Suprapubic skin (tissue), 4 donors: ENCODE results near the gene MIPEP. TPM values are rescaled to one million over a fixed set of nuclear protein-coding genes. Genes with fewer than 3 reads are reported as not detected.

Source experiments
- DNase-seq, 2 donors: peaks; one replicate each; pipeline ENCODE4 v3.0.0-alpha.2; 2019; ENCODE audit warnings: low spot score in 2 of 2
- H3K27ac ChIP-seq: fragments of 200-600 bp; sonication (generic); one replicate; pipeline ENCODE4 v1.5.1; 2019
- H3K27me3 ChIP-seq: fragments of 200-600 bp; sonication (generic); one replicate; pipeline ENCODE4 v1.5.1; 2019
- H3K36me3 ChIP-seq: fragments of 200-600 bp; sonication (generic); one replicate; pipeline ENCODE4 v1.5.1; 2019
- H3K4me1 ChIP-seq: fragments of 200-600 bp; sonication (generic); one replicate; pipeline ENCODE4 v1.5.1; 2019
- H3K4me3 ChIP-seq: fragments of 200-600 bp; sonication (generic); one replicate; pipeline ENCODE4 v1.5.1; 2019; ENCODE audit warnings: mild to moderate bottlenecking
- H3K9me3 ChIP-seq: fragments of 200-600 bp; sonication (generic); one replicate; pipeline ENCODE4 v1.5.1; 2019
- EP300 ChIP-seq: sonication (generic); formaldehyde crosslinking; IDR thresholded peaks from one replicate; pipeline ENCODE4 v1.6.1; 2017; ENCODE audit warnings: antibody characterized with exemption
- POLR2A ChIP-seq, 2 donors: fragments of 450-650 bp; IDR thresholded peaks; one replicate each; pipeline ENCODE4 v1.6.1; 2017; ENCODE audit warnings: antibody characterized with exemption in 2 of 2, mild to moderate bottlenecking in 2 of 2, moderate library complexity in 2 of 2
- POLR2AphosphoS5 ChIP-seq, 3 donors: sonication (generic); formaldehyde crosslinking; IDR thresholded peaks; one replicate each; pipeline ENCODE4 v1.6.1; 2017; ENCODE audit warnings: antibody characterized with exemption in 3 of 3
- WGBS: methylation state at CpG from one replicate; pipeline ENCODE4 v1.1.5; 2018; 5-methylcytosine and 5-hydroxymethylcytosine counted together
- total RNA-seq, 4 donors: library from RNA; depleted of rRNA; stranded (reverse); fragments of >200 nt; gene quantifications; one replicate each; pipeline ENCODE4 v1.1.0, GENCODE V29; 2016
- TF ChIP-seq, protein P1 (sequence below), 2 donors: fragments of 200-600 bp in 1 of 2; fragments of 450-650 bp in 1 of 2; sonication (generic) in 1 of 2; IDR thresholded peaks; one replicate each; pipeline ENCODE4 v1.5.1; 2016 to 2019; ENCODE audit warnings: antibody characterized with exemption in 2 of 2, mild to moderate bottlenecking in 1 of 2, moderate library complexity in 1 of 2

Gene MIPEP
- total RNA-seq, 4 donors from 2014 or later = 26.3 to 51.4 (median 37.6) TPM

DNA sequence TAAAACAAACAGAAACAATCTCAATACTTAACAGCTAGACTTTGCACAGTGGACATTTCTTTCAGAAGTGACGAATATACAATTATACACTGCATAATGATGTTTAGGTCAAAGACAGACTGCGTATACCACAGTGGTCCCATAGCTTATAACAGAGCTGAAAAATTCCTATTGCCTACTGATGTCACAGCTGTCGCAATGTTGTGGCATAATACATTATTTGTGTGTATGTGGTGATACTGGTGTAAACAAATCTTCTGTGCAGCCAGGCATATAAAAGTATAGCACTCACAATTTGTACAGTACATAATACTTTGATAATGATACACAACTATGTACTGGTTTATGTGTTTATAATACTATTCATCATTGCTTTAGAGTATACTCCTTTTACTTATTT lies 202.3 kb downstream of the MIPEP start:
- Histone ChIP-seq H3K27me3 (no peaks in the 10 kb centered on the region), H3K4me1 (no peaks in the 10 kb centered on the region), H3K9me3 (no peaks in the 10 kb centered on the region), H3K4me3 (no peak overlapping the region), H3K36me3 (no peaks in the 10 kb centered on the region), H3K27ac (no peak overlapping the region)
- TF ChIP-seq, protein P1, sequence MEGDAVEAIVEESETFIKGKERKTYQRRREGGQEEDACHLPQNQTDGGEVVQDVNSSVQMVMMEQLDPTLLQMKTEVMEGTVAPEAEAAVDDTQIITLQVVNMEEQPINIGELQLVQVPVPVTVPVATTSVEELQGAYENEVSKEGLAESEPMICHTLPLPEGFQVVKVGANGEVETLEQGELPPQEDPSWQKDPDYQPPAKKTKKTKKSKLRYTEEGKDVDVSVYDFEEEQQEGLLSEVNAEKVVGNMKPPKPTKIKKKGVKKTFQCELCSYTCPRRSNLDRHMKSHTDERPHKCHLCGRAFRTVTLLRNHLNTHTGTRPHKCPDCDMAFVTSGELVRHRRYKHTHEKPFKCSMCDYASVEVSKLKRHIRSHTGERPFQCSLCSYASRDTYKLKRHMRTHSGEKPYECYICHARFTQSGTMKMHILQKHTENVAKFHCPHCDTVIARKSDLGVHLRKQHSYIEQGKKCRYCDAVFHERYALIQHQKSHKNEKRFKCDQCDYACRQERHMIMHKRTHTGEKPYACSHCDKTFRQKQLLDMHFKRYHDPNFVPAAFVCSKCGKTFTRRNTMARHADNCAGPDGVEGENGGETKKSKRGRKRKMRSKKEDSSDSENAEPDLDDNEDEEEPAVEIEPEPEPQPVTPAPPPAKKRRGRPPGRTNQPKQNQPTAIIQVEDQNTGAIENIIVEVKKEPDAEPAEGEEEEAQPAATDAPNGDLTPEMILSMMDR (IDR thresholded peaks at IDR 0.05) = no peak
- TF ChIP-seq EP300 (no peak), POLR2A (IDR thresholded peaks at IDR 0.05) (no peak), POLR2AphosphoS5 (IDR thresholded peaks at IDR 0.05) (no peak)
- WGBS = 95% methylated on average over 3 of the region's 3 CpGs
- no peak for DNase-seq

GRCh38 chr13:23685416-23685815 lies 203.8 kb downstream of the MIPEP start:
- H3K36me3 ChIP-seq = no peaks in the 10 kb centered on the region
- no peak overlapping the region for H3K4me3 ChIP-seq
- WGBS = 93% methylated on average over 1 of the region's 1 CpG
- H3K27ac ChIP-seq = no peak overlapping the region
- TF ChIP-seq, protein P1 (IDR thresholded peaks at IDR 0.05) = no peak
- no peak for TF ChIP-seq POLR2AphosphoS5 (IDR thresholded peaks at IDR 0.05)
- TF ChIP-seq EP300 = no peak
- no peak for TF ChIP-seq POLR2A (IDR thresholded peaks at IDR 0.05)
- DNase-seq = no peak
- no peaks in the 10 kb centered on the region for H3K4me1 ChIP-seq
- no peaks in the 10 kb centered on the region for H3K27me3 ChIP-seq
- no peaks in the 10 kb centered on the region for H3K9me3 ChIP-seq

DNA sequence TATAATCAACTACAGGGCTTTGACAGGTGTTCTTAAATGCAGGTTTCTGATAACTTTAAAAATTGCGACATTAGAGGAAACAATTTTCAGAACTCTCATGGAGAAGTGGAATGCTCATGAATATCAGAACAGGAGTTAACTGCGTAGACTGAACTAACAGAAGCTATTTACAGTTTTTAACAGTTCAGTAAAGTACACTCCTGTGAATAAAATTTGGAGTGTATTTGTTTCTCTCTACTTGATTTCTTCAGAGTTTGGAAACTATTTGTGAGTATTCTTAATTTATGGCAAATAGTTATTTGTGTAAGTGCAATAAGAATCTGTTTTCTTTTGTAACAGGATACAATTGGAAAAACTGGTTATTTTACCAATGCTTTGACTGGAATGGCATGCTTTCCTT lies 204.6 kb downstream of the MIPEP start:
- Histone ChIP-seq H3K27ac (no peak overlapping the region), H3K27me3 (no peaks in the 10 kb centered on the region), H3K36me3 (no peaks in the 10 kb centered on the region), H3K9me3 (no peaks in the 10 kb centered on the region), H3K4me3 (no peak overlapping the region), H3K4me1 (no peaks in the 10 kb centered on the region)
- 97% methylated on average over 2 of the region's 2 CpGs for WGBS
- no peak for TF ChIP-seq POLR2AphosphoS5 (IDR thresholded peaks at IDR 0.05)
- TF ChIP-seq EP300 = no peak
- no peak for TF ChIP-seq POLR2A (IDR thresholded peaks at IDR 0.05)
- TF ChIP-seq, protein P1 (IDR thresholded peaks at IDR 0.05) = no peak
- DNase-seq = no peak

GRCh38 chr13:23683084-23683483 lies 206.1 kb downstream of the MIPEP start:
- no peak for DNase-seq
- no peaks in the 10 kb centered on the region for H3K27me3 ChIP-seq
- H3K36me3 ChIP-seq = no peaks in the 10 kb centered on the region
- H3K27ac ChIP-seq = no peak overlapping the region
- H3K4me1 ChIP-seq = no peaks in the 10 kb centered on the region
- no peaks in the 10 kb centered on the region for H3K9me3 ChIP-seq
- H3K4me3 ChIP-seq = no peak overlapping the region
- TF ChIP-seq POLR2AphosphoS5 (IDR thresholded peaks at IDR 0.05) (no peak), EP300 (no peak), POLR2A (IDR thresholded peaks at IDR 0.05) (no peak)
- TF ChIP-seq, protein P1 (IDR thresholded peaks at IDR 0.05) = no peak
- 78% methylated on average over 4 of the region's 4 CpGs for WGBS

GRCh38 chr13:23680845-23681669 lies 208.1 kb downstream of the MIPEP start:
- Histone ChIP-seq H3K4me1 (no peaks in the 10 kb centered on the region), H3K9me3 (no peaks in the 10 kb centered on the region), H3K27ac (no peak overlapping the region), H3K36me3 (no peaks in the 10 kb centered on the region), H3K27me3 (no peaks in the 10 kb centered on the region), H3K4me3 (no peak overlapping the region)
- DNase-seq = no peak
- 80% methylated on average over 8 of the region's 10 CpGs for WGBS
- no peak for TF ChIP-seq EP300
- no peak for TF ChIP-seq POLR2AphosphoS5 (IDR thresholded peaks at IDR 0.05)
- TF ChIP-seq POLR2A (IDR thresholded peaks at IDR 0.05) = no peak
- TF ChIP-seq, protein P1 (IDR thresholded peaks at IDR 0.05) = no peak
